8988T (cell line): ENCODE results near the gene COL9A1.
"Not testable (repeated sequence)": the region's sequence is repeated elsewhere in the genome, so short reads cannot be mapped to it uniquely, and the experiment has no call there.

Experiments used
- DNase-seq: peaks from one replicate; pipeline ENCODE4 v3.0.0; 2011

COL9A1 gene

DNA sequence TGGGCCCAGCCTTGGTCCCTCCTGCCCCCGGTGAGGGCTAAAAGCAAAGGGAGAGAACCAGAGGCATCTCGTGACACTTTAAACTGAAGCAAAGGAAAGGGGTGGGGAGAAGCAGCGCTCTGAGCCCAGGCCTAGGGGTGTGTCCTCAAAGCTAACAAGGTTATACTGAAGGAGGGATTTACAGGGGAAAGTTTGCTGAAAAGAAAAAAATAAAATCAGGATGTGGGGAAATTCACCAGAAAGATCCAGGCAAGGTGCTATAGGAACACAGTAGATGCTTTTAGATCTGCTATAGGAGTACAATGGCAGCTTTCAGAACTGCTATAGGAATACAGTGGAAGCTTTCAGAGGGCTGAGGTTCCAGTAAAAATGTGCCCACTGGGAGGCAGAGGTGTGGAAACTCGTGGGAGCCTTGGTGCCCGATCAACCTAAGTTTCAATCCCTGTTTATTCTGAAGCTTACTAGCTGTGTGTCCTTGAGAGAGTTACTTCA, at the start of gene COL9A1:
Gene COL9A1, minus strand, starts transcription at position 51 of the 492 bp plus-strand sequence. CDS start 160 bp downstream, outside the sequence.
- no peak for DNase-seq

DNA sequence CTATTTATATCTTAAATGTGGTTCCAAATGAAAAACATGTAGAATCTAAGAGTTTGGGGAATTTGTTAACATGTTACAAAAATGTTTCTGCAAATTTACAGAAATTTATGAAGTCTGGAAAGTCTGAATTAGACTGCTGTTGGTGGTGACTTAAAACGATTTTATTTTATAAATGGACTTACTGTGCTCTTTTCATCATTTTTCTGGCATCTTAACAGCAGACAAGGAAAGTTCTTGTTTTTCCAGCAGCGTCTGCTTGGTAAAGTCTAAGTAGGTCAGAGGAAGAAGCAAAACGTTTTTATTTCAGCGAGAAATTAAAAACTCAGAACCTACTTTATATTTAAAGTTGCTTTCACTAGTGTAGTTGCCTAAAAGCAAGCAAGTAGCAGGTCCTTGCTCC, 48.6 kb upstream of the COL9A1 start:
- no peak for DNase-seq

DNA sequence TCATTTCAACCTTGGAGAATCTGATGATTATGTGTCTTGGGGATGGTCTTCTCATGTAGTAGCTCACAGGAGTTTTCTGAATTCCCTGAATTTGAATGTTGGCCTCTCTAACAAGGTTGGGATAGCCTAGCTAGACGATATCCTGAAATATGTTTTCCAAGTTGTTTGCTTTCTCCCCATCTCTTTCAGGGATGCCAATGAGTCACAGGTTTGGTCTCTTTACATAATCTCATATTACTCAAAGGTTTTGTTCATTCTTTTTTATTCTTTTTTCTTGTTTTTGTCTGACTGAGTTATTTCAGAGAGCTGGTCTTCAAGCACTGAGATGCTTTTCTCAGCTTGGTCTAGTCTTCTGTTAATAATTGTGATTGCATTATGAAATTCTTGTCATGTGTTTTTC, 42.7 kb upstream of the COL9A1 start:
- DNase-seq = no peak

DNA sequence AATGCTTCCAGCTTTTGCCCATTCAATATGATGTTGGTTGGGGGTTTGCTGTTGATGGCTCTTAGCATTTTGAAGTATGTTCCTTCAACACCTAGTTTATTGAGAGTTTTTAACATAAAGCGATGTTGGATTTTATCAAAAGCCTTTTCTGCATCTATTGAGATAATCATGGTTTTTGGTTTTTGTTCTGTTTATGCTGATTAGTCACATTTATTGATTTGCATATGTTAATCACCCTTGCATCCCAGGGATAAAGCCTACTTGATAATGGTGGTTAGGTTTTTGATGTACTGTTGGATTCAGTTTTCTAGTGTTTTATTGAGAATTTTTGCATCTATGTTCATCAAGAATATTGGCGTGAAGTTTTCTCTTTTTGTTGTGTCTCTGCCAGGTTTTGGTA, 40.4 kb upstream of the COL9A1 start:
- DNase-seq = no peak

DNA sequence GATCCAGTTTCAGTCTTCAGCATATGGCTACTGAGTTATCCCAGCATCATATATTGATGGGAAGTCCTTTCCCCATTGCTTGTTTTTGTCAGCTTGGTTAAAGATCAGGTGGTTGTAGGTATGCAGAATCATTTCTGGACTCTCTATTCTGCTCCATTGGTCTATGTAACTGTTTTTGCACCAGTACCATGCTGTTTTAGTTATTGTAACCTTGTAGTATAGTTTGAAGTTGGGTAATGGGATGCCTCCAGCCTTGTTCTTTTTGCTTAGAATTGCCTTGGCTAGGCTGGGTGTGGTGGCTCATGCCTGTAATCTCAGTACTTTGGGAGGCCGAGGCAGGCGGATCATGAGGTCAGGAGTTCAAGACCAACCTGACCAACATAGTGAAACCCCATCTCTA, 36.9 kb upstream of the COL9A1 start:
- not testable (repeated sequence) for DNase-seq

DNA sequence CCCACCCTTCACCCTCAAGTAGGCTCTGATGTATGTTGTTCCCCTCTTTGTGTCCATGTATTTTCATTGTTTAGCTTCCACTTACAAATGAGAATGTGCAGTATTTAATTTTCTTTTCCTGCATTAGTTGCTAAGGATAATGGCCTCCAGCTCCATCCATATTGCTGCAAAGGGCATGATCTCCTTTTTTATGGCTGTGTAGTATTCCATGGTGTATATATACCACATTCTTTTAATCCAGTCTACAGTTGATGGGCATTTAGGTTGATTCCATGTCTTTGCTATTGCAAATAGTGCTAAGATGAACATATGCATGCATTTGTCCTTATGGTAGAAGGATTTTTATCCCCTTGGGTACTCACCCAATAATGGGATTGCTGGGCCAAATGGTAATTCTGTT, 35.9 kb upstream of the COL9A1 start:
- no peak for DNase-seq

DNA sequence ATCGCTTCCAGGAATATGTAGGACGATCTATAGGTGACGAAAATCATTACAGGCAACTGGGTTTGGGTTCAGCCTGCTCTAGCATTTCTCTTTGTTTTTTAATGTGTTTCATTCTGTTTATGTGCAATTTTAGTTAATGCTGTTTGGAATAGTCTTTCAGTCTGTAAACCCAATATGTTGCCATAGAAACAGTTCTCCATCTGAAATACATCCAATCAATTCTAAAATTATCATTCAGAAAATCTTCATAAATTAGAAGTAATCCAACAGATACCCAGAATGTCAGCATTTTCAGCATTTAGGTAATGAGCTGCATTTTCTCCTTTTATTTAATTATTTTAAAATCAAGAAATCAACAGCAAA, 34.8 kb upstream of the COL9A1 start:
- DNase-seq = no peak

DNA sequence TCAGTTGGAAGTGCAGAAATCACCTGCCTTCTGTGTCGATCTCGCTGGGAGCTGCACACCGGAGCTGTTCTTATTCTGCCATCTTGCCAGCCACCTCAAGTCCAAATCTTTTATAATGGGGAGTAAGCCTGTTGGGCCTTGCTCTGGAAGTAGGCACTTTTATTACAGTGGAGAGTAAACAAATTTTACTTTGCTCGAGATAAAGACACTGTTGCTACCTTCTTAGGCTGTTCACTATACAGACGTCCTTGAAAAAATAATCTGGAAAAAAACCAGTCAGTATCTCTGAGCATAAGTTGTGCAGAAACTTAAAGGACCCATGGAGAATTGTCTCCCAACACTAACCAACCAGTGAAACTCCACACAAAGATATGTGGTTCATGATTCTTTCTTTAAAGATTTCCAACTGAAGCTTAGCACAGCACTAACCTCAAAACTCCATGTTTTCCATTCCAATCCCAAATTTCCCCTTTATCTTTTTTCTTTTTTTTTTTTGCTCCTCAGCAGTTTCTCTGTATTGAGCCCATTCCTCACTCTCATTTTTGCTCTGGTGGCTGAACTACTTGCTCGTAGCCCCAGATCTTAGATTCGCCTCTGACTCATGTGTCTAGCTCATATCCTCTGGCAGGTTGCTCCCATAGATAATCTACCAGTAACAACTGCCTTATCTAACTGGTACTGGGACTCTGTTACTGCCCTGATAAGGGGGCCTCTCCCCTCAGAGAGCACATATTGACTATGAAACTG, 34.3 kb upstream of the COL9A1 start:
- DNase-seq = no peak

DNA sequence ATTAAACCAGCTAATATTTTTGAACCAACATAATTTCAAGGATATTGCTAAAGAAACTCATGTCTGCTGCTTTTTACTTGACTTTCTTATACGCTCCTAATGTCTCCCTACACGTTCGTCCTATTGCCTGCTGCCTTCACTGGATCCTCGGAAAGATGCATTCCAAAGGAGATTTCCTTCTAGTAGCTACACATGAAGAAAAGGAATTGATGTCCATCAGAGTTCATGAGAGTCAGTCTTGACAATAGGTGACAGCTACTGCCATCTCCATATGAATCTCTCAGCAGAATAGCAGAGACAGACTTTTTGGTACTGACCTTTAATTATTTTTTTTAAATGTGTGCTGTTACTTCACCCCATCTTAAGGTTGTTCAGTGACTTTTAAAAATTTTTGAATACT, 24.2 kb upstream of the COL9A1 start:
- DNase-seq = no peak

DNA sequence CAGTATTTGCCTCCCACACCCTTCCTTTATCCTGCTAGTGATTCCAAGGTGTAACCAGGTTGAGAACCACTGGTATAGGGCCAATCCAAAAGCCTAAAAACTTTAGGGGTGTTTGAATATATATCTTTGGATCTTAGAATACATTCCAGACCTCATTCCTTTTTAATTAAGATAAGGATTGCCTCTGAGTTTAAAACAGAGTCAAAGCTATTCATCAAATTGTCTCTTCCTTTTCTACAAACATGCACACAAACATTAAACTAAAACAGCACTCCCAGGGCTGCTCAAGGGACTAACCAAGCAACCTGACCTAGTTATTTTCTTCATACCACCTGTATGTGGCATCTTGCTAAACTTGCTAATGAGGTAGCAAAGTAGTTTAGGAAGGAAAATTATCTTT, 22.1 kb upstream of the COL9A1 start:
- DNase-seq = no peak

DNA sequence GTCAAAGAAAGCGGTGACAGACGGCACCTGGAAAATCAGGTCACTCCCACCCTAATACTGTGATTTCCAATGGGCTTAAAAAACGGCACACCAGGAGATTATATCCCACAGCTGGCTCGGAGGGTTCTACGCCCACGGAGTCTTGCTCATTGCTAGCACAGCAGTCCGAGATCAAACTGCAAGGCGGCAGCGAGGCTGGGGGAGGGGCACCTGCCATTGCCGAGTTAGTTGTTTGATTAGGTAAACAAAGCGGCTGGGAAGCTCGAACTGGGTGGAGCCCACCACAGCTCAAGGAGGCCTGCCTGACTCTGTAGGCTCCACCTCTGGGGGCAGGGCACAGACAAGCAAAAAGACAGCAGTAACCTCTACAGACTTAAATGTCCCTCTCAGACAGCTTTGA, 14.9 kb upstream of the COL9A1 start:
- DNase-seq = not testable (repeated sequence)

DNA sequence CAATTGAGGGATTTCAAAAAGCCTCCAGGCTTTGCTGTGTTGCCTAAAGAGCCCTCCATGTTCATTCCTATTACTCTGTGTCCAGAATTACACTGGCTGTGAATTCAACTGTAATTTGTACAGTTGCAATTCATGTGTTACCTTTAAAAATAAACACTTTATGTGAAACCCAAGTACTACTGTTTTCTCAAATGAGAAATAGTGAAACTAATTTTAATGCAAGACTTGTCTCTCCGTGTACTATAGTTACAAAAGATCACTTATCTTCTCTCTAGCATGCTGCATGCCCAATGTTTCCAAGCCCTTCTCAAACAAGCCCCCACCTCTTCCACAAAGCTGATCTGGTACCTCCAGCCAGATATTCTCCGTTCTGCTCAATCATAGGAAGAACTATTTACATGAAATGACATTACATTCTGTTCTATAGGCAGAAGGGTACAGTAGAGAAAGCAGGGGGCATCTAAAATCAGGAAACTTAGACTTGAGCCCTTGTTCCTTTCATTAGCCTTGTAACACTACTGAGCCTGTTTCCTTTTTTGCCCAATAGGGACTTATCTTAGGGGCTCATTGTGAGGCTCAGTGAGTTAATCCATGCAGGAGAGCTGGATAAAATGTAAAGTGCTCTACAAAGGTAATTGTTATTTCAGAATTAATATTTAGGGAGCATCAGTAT, 12.3 kb upstream of the COL9A1 start:
- no peak for DNase-seq

DNA sequence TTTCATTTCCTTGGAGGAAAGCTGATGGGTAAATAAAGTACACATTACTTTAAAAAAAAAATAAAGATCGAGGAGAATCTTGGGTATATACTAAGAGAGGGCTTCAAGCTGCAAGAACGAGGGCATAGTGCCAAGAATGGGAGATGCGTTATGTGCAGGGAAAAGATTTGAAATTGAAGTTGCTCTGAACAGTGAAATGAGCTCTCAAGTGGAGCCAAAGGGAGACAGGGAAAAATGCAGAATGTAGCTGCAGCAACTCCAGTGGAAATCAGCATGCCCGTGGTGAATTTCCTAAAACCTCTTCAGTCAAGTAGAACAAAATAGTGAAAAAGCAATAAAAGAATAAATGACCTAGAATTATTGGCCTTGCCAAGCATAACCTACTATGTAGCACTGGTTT, 11.4 kb upstream of the COL9A1 start:
- no peak for DNase-seq

DNA sequence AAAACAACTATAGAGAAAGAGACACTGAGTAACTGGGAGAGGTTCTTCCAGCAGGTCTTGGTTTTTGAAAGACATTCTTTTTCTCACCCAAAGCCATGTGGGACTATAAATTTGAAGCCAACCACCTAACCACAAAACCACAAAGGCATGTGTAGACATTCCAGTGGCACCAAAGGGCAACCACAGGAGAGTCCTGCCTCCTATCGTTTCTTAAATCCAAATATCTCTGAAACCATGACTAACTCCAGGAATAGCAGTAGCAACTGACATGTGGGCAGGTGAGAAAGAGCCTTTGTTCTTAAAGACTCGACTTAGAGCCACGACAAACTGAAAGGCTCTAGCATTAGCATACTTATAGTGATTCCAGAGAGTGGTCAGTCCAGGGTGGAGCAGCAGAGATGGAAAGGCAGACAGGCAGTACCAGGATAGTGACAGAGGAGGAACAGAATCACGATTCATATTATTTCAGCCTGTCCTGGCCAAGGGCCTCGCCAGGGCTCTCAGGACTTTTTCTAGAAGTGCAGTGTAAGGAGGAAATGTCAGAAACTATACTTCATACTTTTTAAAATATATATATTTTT, 9.4 kb upstream of the COL9A1 start:
- DNase-seq = no peak

DNA sequence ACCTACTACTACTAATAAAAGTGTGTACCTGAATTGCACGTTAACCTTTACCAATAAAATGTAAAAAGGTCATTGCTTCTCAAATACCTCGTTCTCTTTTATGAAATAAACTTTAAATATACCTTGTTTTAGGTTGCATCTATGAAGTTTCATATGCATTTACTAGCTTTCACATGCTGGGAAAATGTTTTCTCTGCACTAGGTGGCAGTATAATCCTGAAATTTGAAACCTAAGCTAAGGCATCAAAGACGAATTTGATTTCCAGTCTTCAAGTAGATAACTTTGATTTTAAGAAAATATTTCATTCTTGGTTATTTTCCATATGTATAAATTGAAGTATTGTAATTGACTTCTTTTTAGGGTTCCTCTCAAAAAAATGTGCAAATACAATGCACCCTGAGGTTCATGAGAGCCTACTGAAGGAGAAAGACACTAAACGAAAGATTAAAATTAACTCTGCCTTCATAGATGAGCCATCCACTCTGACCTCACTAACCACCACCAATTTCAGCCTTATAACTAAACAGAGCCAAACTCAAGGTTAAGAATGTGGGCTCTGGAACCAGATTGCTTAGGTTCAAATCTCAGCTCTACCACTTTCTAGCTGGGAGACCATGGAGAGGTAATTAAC, 7.3 kb upstream of the COL9A1 start:
- no peak for DNase-seq

DNA sequence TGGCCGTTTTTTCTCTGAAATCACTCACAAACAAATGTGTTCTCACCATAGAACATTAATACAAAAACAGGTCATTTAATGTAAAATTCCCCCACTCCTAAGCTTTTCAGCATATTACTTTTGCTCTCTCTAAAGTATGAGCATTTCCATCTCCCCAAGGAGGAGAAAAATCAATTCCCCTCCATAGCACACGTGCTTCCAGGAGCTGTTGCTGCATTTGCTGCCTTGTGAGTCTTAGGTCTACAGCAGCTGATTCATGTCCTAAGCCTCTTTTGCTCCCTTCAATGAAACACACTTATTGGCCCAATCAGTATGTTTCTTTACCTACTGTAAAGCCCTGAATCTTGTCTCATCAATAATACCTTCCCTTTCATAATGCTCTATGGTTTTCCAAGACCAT, 6.4 kb upstream of the COL9A1 start:
- DNase-seq = no peak

DNA sequence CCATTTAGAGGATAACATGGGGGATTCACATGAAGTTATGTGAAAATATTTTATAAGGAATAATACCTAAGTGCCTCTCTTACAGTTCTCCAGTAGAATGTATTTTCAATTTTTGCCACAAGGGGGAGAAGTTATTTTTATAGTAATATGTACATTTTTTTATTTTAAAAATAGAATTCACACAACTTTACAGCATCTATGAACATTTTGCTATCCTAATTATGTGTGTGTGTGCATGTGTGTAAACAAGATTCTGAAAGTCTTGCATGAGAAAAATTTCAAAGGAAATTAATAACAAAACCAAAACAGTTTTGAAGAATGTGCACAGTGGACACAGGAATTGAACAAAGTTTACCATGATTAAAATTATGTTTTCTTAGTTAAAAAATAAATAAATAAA, 5.3 kb upstream of the COL9A1 start:
- DNase-seq = not testable (repeated sequence)

DNA sequence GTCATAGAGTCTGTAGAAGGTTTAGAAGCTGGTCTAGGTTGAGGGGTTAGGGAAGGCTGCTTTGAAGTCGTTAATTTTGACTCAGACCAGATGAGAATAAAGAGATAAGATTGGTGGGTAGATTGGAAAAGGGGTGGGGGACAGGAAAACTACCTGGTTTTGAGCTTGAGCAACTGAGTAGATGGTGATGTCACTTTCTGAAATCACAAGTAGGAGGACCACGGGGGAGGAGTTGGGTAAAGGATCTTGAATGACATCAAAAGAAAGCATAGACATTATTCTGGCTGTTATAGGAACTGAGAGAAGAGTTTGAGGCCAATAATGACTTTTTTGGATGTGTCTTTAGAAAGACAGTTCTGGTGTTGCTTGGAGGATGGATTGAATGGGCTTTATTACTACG, 4.1 kb upstream of the COL9A1 start:
- DNase-seq = no peak

DNA sequence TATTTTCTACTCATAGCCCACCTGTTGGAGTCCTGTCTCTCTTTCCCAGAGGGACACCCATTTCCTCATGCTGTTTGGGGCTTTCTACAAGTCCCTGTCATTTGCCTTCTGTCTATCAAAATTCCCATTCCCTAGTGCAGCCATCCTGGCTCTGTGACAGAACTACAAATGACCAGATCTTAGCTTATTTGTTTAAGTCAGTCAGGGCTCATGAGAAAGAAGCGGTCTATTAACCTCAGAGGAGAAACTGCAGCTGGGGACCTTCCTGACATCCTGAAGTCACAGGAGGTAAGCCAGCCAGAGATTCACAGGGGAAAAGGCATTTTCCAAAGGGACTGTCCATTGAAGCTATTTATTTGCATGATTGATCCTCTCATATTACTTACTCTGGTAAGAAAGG, 1.7 kb upstream of the COL9A1 start:
- DNase-seq = no peak

DNA sequence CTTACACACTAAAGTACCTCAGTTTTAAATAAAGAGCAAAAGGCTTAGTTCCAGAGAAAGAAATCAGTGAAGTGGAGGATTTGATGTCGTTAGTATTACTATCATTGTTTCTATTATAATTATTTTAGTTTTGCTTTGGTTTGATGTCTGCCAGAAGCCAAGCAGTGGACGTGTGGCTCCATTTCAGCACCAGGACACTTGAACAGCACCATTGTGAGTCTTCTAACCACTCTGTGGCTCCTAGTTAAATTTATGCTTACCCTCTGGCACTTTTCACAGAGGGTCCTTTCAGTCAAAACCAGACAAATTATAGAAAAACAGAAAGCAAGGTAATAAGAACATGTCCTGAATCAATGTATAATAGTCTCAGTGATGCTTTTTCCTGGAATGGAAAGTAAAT, 3.4 kb downstream of the COL9A1 start:
- no peak for DNase-seq

DNA sequence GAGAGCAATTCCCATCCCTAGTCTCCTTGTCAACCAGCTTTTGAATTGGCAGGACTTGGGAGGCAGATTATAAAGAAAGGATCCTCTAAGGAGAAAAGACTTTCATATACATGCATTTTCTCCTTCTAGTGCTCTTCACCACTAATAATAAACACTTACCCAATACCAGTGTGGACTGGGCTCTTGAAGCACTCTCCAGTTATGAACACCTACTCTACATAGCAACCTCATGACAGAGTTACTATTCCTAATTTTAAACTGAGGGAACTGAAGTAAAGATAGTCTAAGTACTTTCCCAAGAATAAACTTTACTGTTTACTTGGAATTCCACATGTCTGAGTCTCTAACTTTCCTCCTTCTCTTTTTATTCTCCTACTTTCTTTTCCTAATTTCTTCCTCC, 4.8 kb downstream of the COL9A1 start:
- DNase-seq = no peak

DNA sequence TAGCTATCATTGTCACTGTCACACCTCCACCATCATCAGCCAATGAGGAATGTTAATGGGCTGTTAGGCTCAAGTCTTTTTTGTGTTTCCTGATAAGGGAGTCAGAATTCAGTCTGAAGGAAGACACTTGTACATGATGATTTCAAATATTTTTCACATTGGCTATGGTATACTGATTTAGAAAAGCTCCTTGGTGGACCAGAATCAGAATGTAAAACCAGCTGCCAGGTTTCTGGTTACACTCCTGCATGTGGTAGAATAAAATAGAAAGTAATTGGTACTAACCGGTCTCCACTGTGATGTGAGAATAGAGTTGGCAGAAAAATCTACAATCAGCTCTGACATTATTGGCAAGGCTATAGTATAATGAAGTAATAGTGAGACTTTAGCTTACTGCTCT, 10.7 kb downstream of the COL9A1 start:
- DNase-seq = no peak

DNA sequence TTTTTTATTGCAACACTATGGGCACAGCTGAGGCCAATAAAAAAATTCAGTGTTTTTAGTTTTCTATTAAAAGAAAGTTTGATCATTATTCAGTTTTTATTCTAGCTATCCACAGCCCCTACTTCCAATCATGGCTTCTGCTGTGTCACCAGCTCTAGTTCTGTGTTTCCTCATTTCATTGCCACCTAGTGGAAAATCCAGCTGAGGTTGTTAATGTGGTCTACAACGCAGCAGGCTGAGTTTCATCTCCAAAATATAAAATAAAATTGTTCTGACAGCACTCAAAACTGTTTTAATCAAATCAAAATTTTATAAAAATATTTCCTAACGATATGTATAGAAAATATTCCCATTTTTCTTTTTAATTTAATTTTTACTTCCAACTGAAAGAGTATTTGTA, 13.6 kb downstream of the COL9A1 start:
- no peak for DNase-seq

DNA sequence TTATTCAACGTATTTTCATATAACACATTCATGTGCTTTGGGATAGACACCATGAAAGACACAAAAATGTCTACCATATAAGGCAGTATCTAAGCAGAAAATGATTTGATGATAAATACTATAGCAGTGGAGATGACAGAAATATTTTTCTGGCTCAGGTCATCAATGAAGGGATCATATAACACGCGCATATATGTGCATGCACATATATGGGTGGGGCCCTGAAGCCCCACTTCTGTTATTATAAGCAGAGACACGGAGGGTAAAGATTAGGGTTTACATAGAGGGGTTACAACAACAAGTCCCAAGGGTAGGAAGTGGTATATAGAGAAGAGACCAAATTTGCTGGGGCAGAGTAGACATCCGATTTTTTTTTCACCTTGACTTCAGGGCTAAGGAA, 16.0 kb downstream of the COL9A1 start:
- DNase-seq = no peak
